Measurements from ENCODE around the gene PSAP. TPM values are rescaled to one million over a fixed set of nuclear protein-coding genes. Genes with fewer than 3 reads are reported as not detected.

PSAP gene
- total and polyA plus RNA-seq, 4 donors = 255 to 671 (median 472) TPM

- Histone ChIP-seq H3K36me3 (ENCODE audit: control insufficient read depth in 4 of 4, insufficient read depth in 3 of 4, low read depth in 1 of 4, low read length in 3 of 4) (no peaks in the 10 kb centered on the region), H3K4me3 (ENCODE audit: low read depth in 1 of 3, low read length in 3 of 3) (no peak overlapping the region), H3K27ac (ENCODE audit: low read depth in 1 of 2, low read length in 2 of 2) (no peak overlapping the region), H3K4me1 (ENCODE audit: control insufficient read depth in 4 of 4, insufficient read depth in 4 of 4, low read length in 3 of 4) (peaks cover 0 to 8% (median 3%) of the 10 kb centered on the region in 4 donors), H3K27me3 (ENCODE audit: control insufficient read depth in 4 of 4, insufficient read depth in 4 of 4, low read length in 3 of 4) (no peaks in the 10 kb centered on the region), H3K9me3 (ENCODE audit: control insufficient read depth in 4 of 4, low read length in 3 of 4) (no peaks in the 10 kb centered on the region), H3K9ac (ENCODE audit: low read depth in 1 of 2, low read length in 2 of 2) (no peak overlapping the region)
- TF ChIP-seq ZBTB33 (IDR thresholded peaks at IDR 0.05) (no peak), REST (IDR thresholded peaks at IDR 0.05) (no peak), FOXA1 (IDR thresholded peaks at IDR 0.05) (no peak), YY1 (IDR thresholded peaks at IDR 0.05) (no peak), HNF4G (IDR thresholded peaks at IDR 0.05) (peak; percentile 53), SP1 (IDR thresholded peaks at IDR 0.05) (no peak), CTCF (IDR thresholded peaks at IDR 0.05; ENCODE audit: low read depth, low read length, missing input control) (no peak), HNF4A (conservative IDR thresholded peaks at IDR 0.05) (peak; percentile 63 to 74), ATF3 (IDR thresholded peaks at IDR 0.05) (no peak), NR2F2 (IDR thresholded peaks at IDR 0.05) (no peak), RAD21 (IDR thresholded peaks at IDR 0.05) (no peak), EGR1 (IDR thresholded peaks at IDR 0.05; ENCODE audit: low read depth in 2 of 2) (no peak), JUND (IDR thresholded peaks at IDR 0.05) (no peak), MAX (IDR thresholded peaks at IDR 0.05) (no peak), GABPA (IDR thresholded peaks at IDR 0.05 in 1 of 2, conservative IDR thresholded peaks at IDR 0.05 in 1 of 2) (no peak), FOXA2 (IDR thresholded peaks at IDR 0.05) (no peak)
- no peak for DNase-seq (ENCODE audit: low spot score)
- 69% methylated on average over 3 of the region's 3 CpGs for WGBS
Measured at GRCh38 chr10:71799608-71800453, 51.2 kb downstream of the PSAP start.

All from liver (tissue), 9 donors.